Measurements from ENCODE around the gene BCL6B.

GRCh38 chr17:7027335-7027734 lies 4.5 kb downstream of the BCL6B start:
- TF ChIP-seq POLR2A (IDR thresholded peaks at IDR 0.05; ENCODE audit: borderline replicate concordance, extremely low read depth, insufficient read depth, insufficient read length) = no peak
- no peak for TF ChIP-seq CTCF (IDR thresholded peaks at IDR 0.05 in 2 of 3, conservative IDR thresholded peaks at IDR 0.05 in 1 of 3; ENCODE audit: borderline replicate concordance in 1 of 3, insufficient read depth in 1 of 3, low read depth in 2 of 3, low read length in 2 of 3)
- no peak for TF ChIP-seq ZBTB33 (IDR thresholded peaks at IDR 0.05; ENCODE audit: extremely low read depth, insufficient replicate concordance, low read length)
- TF ChIP-seq ATF3 (IDR thresholded peaks at IDR 0.05) = no peak
- TF ChIP-seq CEBPB (IDR thresholded peaks at IDR 0.05; ENCODE audit: low read depth) = no peak
- no peak for TF ChIP-seq EZH2phosphoT487 (IDR thresholded peaks at IDR 0.05; ENCODE audit: borderline replicate concordance)
- no peak for TF ChIP-seq TCF7L2 (IDR thresholded peaks at IDR 0.05; ENCODE audit: borderline replicate concordance, extremely low read depth, insufficient read depth, insufficient read length)
- no peak for TF ChIP-seq EZH2 (IDR thresholded peaks at IDR 0.05)
- no peak for TF ChIP-seq SIN3A (IDR thresholded peaks at IDR 0.05; ENCODE audit: low read depth)
- TF ChIP-seq YY1 (IDR thresholded peaks at IDR 0.05; ENCODE audit: extremely low read depth, insufficient replicate concordance, low read depth, low read length) = no peak
- no peak for TF ChIP-seq REST (IDR thresholded peaks at IDR 0.05; ENCODE audit: low read depth)
- no peak for TF ChIP-seq ZNF274 (IDR thresholded peaks at IDR 0.05; ENCODE audit: low read depth, low read length)
- TF ChIP-seq RAD21 (IDR thresholded peaks at IDR 0.05; ENCODE audit: low read depth) = no peak
